HepG2 (cell line): ENCODE measurements around the gene LATS1. TPM values are rescaled to one million over a fixed set of nuclear protein-coding genes. Genes with fewer than 3 reads are reported as not detected.

Source experiments
- BHLHE40 ChIP-seq: IDR thresholded peaks from 2 replicates; pipeline ENCODE4 v1.6.1; 2011; ENCODE audit warnings: low read length, improper control_type of control experiment
- DNMT3B ChIP-seq: conservative IDR thresholded peaks from 2 replicates; pipeline ENCODE4 v1.6.1; 2016; ENCODE audit warnings: missing biosample characterization, control low read depth
- GATAD2A ChIP-seq: IDR thresholded peaks from 2 replicates; pipeline ENCODE4 v1.6.1; 2016
- GLI4 ChIP-seq: sonication (generic); formaldehyde crosslinking; IDR thresholded peaks from 2 replicates; pipeline ENCODE4 v1.5.1; 2020; ENCODE audit warnings: missing genetic modification reagents, mild to moderate bottlenecking, moderate library complexity, borderline replicate concordance
- HNF4G ChIP-seq, 2 experiments: sonication (generic) in 1 of 2; formaldehyde crosslinking in 1 of 2; IDR thresholded peaks; 2 replicates each; pipeline versions ENCODE4 v1.4.0 to v1.6.1; 2011 to 2020; ENCODE audit warnings: borderline replicate concordance in 2 of 2, low read depth in 2 of 2, mild to moderate bottlenecking in 2 of 2, low read length in 1 of 2, missing genetic modification reagents in 1 of 2, moderate library complexity in 1 of 2
- ISX ChIP-seq: sonication (generic); formaldehyde crosslinking; conservative IDR thresholded peaks from 2 replicates; pipeline ENCODE4 v1.5.0; 2020; ENCODE audit warnings: missing genetic modification reagents
- KDM3A ChIP-seq: IDR thresholded peaks from 2 replicates; pipeline ENCODE4 v1.6.1; 2018; ENCODE audit warnings: low read depth, missing compliant biosample characterization
- MZF1 ChIP-seq: sonication (generic); formaldehyde crosslinking; IDR thresholded peaks from 2 replicates; pipeline ENCODE4 v1.8.1; 2023; ENCODE audit warnings: mild to moderate bottlenecking, missing genetic modification reagents, borderline replicate concordance
- NR2C2 ChIP-seq: sonication (generic); formaldehyde crosslinking; IDR thresholded peaks from 2 replicates; pipeline ENCODE4 v1.4.0; 2020; ENCODE audit warnings: missing genetic modification reagents, mild to moderate bottlenecking, moderate library complexity, borderline replicate concordance
- PCBP1 ChIP-seq: fragments of 200-400 bp; formaldehyde crosslinking; IDR thresholded peaks from 2 replicates; pipeline ENCODE4 v1.6.1; 2017; ENCODE audit warnings: mild to moderate bottlenecking, low read depth, low read length, borderline replicate concordance
- TCF12 ChIP-seq, 2 experiments: fragments of 450-650 bp in 1 of 2; sonication (generic) in 1 of 2; formaldehyde crosslinking in 1 of 2; IDR thresholded peaks; 2 replicates each; pipeline versions ENCODE4 v1.6.1 to v1.8.0; 2017 to 2022; ENCODE audit warnings: antibody characterized with exemption in 1 of 2, mild to moderate bottlenecking in 1 of 2, missing genetic modification reagents in 1 of 2, moderate library complexity in 1 of 2
- TEAD3 ChIP-seq: optimal IDR thresholded peaks from 2 replicates; pipeline ENCODE3; 2016; ENCODE audit warnings: borderline replicate concordance
- THRA ChIP-seq: sonication (generic); formaldehyde crosslinking; IDR thresholded peaks from 2 replicates; pipeline ENCODE4 v1.4.0; 2020; ENCODE audit warnings: missing genetic modification reagents, borderline replicate concordance
- THYN1 ChIP-seq: sonication (generic); formaldehyde crosslinking; IDR thresholded peaks from 2 replicates; pipeline ENCODE4 v1.8.1; 2023; ENCODE audit warnings: low read depth, mild to moderate bottlenecking, moderate library complexity, missing genetic modification reagents, borderline replicate concordance
- ZBTB42 ChIP-seq: sonication (generic); formaldehyde crosslinking; IDR thresholded peaks from 2 replicates; pipeline ENCODE4 v1.5.0; 2020; ENCODE audit warnings: mild to moderate bottlenecking, missing genetic modification reagents
- ZFP90 ChIP-seq: sonication (generic); formaldehyde crosslinking; IDR thresholded peaks from 2 replicates; pipeline ENCODE4 v1.8.0; 2022; ENCODE audit warnings: missing genetic modification reagents, mild to moderate bottlenecking, inconsistent platforms, borderline replicate concordance
- ZNF317 ChIP-seq: sonication (generic); formaldehyde crosslinking; IDR thresholded peaks from 2 replicates; pipeline ENCODE4 v1.5.0; 2020; ENCODE audit warnings: mild to moderate bottlenecking, missing genetic modification reagents
- ZNF543 ChIP-seq: sonication (generic); formaldehyde crosslinking; IDR thresholded peaks from 2 replicates; pipeline ENCODE4 v1.4.0; 2020; ENCODE audit warnings: mild to moderate bottlenecking, missing genetic modification reagents
- ZNF598 ChIP-seq: sonication (generic); formaldehyde crosslinking; IDR thresholded peaks from 2 replicates; pipeline ENCODE4 v1.5.1; 2020; ENCODE audit warnings: mild to moderate bottlenecking, missing genetic modification reagents, borderline replicate concordance
- ZNF772 ChIP-seq: sonication (generic); formaldehyde crosslinking; IDR thresholded peaks from 2 replicates; pipeline ENCODE4 v1.5.0; 2020; ENCODE audit warnings: mild to moderate bottlenecking, missing genetic modification reagents
- polyA plus RNA-seq, 8 experiments: library from polyadenylated mRNA; depleted of rRNA in 3 of 8; stranded (reverse) in 7 of 8; unstranded in 1 of 8; fragments of >200 nt; fragmentation: Illumina TruSeq in 4 of 8; extraction: Trizol in 4 of 8; gene quantifications; 2 replicates each; pipeline versions ENCODE4 v1.2.1 to v1.2.3, GENCODE V29; 2011 to 2016; ENCODE audit warnings: low read depth in 4 of 8, missing spikeins in 1 of 8, mixed read lengths in 1 of 8; ENCODE audit not compliant: insufficient read depth in 1 of 8
- total RNA-seq, 5 experiments: library from RNA; depleted of rRNA; stranded (reverse); fragments of >200 nt; fragmentation: Illumina TruSeq; extraction: Trizol; gene quantifications; 2 replicates each; pipeline ENCODE4 v1.2.3, GENCODE V29; 2016; ENCODE audit warnings: low read depth in 1 of 5
- TF ChIP-seq, protein P1 (sequence below): sonication (generic); formaldehyde crosslinking; IDR thresholded peaks from 2 replicates; pipeline ENCODE4 v1.8.1; 2022; ENCODE audit warnings: mild to moderate bottlenecking, missing genetic modification reagents
- TF ChIP-seq, protein P2 (sequence below): sonication (generic); formaldehyde crosslinking; IDR thresholded peaks from 2 replicates; pipeline ENCODE4 v1.4.0; 2020; ENCODE audit warnings: missing genetic modification reagents, borderline replicate concordance

The LATS1 gene
- total and polyA plus RNA-seq, 2 of the 13 experiments (the other 11 are each of a cell fraction or from before 2014, with no cell fraction given) = 9.9 to 12.6 TPM

DNA sequence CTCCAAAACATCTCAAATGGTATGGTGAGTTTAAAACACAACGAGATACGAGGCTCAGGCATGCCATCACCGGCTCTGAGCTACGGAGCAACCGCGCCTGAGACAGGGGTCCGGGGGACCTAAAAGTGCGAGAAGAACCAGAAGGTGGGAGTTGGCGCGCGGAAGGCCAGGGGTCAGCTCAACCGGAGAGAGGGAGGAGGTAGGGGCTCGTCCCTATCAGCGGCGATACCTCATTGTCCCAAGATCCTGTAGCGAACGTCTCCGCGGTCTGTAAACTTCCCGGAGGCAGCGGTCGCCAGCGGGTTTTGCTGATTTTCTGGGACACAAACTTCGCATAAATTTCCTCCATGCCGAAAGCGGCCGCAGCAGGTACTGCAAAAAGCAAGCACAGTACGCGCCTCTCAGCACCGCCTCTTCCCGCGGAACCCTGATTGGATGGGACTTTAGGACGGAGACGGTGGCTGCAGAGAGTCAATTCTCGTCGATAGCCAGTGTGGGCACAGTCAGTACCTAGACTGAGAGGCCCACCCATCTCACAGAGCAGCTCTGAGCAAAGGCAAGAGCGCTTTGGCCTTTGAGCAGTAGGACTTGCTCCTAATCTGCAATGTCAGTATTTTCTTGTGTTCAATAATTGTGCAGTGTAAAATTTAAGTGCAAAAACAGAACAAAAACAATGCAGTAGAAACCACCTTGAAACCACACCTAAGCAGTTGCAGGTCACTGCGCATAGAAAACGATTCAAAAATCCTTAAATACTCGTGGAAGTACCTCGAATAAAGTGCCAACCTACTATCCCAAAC lies 28.4 kb upstream of the LATS1 start, which contains the start of gene NUP43 (continued):
- TF ChIP-seq GATAD2A (peak; percentile 79), ZNF543 (CRISPR knock-in tag) (peak; percentile 78; the same call in 1 of the 2 replicates), ZBTB42 (0 out of 2 replicates have a peak, but pooled peaks have one; percentile 53), ZFP90 (CRISPR knock-in tag) (peak; percentile 55; the same call in 1 of the 2 replicates), MZF1 (CRISPR knock-in tag) (no peak), GLI4 (peak; percentile 82; the same call in 1 of the 2 replicates), ISX (CRISPR knock-in tag) (no peak), BHLHE40 (no peak), TEAD3 (CRISPR knock-in tag) (peak; percentile 64), KDM3A (CRISPR knock-in tag) (peak; percentile 85), TCF12 (IDR thresholded peaks at IDR 0.05) (no peak), TCF12 (CRISPR knock-in tag; IDR thresholded peaks at IDR 0.05) (0 out of 2 replicates have a peak, but pooled peaks have one; percentile 21), ZNF772 (peak; percentile 77; the same call in 1 of the 2 replicates), NR2C2 (CRISPR knock-in tag) (peak; percentile 76; the same call in 1 of the 2 replicates), THYN1 (CRISPR knock-in tag) (no peak), HNF4G (IDR thresholded peaks at IDR 0.05; ENCODE audit: borderline replicate concordance, low read depth, low read length) (peak; percentile 49; the same call in 1 of the 2 replicates), HNF4G (CRISPR knock-in tag; IDR thresholded peaks at IDR 0.05; ENCODE audit: borderline replicate concordance, low read depth) (no peak), PCBP1 (no peak), DNMT3B (CRISPR knock-in tag) (no peak; the same call in 1 of the 2 replicates), THRA (CRISPR knock-in tag) (peak; percentile 81), ZNF317 (CRISPR knock-in tag) (peak; percentile 78), ZNF598 (peak; percentile 92; the same call in 1 of the 2 replicates)
- TF ChIP-seq, protein P1, sequence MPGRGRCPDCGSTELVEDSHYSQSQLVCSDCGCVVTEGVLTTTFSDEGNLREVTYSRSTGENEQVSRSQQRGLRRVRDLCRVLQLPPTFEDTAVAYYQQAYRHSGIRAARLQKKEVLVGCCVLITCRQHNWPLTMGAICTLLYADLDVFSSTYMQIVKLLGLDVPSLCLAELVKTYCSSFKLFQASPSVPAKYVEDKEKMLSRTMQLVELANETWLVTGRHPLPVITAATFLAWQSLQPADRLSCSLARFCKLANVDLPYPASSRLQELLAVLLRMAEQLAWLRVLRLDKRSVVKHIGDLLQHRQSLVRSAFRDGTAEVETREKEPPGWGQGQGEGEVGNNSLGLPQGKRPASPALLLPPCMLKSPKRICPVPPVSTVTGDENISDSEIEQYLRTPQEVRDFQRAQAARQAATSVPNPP (CRISPR knock-in tag) = 0 out of 2 replicates have a peak, but pooled peaks have one; percentile 27
- TF ChIP-seq, protein P2, sequence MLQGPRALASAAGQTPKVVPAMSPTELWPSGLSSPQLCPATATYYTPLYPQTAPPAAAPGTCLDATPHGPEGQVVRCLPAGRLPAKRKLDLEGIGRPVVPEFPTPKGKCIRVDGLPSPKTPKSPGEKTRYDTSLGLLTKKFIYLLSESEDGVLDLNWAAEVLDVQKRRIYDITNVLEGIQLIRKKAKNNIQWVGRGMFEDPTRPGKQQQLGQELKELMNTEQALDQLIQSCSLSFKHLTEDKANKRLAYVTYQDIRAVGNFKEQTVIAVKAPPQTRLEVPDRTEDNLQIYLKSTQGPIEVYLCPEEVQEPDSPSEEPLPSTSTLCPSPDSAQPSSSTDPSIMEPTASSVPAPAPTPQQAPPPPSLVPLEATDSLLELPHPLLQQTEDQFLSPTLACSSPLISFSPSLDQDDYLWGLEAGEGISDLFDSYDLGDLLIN (CRISPR knock-in tag) = no peak
